Measurements from ENCODE around the gene CENPS. TPM values are rescaled to one million over a fixed set of nuclear protein-coding genes. Genes with fewer than 3 reads are reported as not detected.

Gene CENPS
- total and polyA plus RNA-seq, 2 of the 13 experiments (the other 11 are each of a cell fraction or from before 2014, with no cell fraction given), result 3.3 to 22.0 TPM

- TF ChIP-seq, protein P1, sequence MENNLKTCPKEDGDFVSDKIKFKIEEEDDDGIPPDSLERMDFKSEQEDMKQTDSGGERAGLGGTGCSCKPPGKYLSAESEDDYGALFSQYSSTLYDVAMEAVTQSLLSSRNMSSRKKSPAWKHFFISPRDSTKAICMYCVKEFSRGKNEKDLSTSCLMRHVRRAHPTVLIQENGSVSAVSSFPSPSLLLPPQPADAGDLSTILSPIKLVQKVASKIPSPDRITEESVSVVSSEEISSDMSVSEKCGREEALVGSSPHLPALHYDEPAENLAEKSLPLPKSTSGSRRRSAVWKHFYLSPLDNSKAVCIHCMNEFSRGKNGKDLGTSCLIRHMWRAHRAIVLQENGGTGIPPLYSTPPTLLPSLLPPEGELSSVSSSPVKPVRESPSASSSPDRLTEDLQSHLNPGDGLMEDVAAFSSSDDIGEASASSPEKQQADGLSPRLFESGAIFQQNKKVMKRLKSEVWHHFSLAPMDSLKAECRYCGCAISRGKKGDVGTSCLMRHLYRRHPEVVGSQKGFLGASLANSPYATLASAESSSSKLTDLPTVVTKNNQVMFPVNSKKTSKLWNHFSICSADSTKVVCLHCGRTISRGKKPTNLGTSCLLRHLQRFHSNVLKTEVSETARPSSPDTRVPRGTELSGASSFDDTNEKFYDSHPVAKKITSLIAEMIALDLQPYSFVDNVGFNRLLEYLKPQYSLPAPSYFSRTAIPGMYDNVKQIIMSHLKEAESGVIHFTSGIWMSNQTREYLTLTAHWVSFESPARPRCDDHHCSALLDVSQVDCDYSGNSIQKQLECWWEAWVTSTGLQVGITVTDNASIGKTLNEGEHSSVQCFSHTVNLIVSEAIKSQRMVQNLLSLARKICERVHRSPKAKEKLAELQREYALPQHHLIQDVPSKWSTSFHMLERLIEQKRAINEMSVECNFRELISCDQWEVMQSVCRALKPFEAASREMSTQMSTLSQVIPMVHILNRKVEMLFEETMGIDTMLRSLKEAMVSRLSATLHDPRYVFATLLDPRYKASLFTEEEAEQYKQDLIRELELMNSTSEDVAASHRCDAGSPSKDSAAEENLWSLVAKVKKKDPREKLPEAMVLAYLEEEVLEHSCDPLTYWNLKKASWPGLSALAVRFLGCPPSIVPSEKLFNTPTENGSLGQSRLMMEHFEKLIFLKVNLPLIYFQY (CRISPR knock-in tag; IDR thresholded peaks at IDR 0.05; ENCODE audit: borderline replicate concordance), result no peak
- TF ChIP-seq LBX2 (CRISPR knock-in tag; IDR thresholded peaks at IDR 0.05; ENCODE audit: borderline replicate concordance) (no peak), HNRNPL (IDR thresholded peaks at IDR 0.05; ENCODE audit: low read depth, low read length) (no peak), NCOR1 (IDR thresholded peaks at IDR 0.05; ENCODE audit: borderline replicate concordance, low read length) (no peak), KLF9 (CRISPR knock-in tag; IDR thresholded peaks at IDR 0.05; ENCODE audit: low read depth) (0 out of 2 replicates have a peak, but pooled peaks have one; percentile 58), ADNP (CRISPR knock-in tag; IDR thresholded peaks at IDR 0.05) (no peak), TGIF2 (CRISPR knock-in tag; IDR thresholded peaks at IDR 0.05) (peak; percentile 59; the same call in 1 of the 2 replicates), ZFP62 (CRISPR knock-in tag; IDR thresholded peaks at IDR 0.05) (no peak), CHD2 (IDR thresholded peaks at IDR 0.05; ENCODE audit: low read depth, low read length) (peak; percentile 94), KLF12 (CRISPR knock-in tag; IDR thresholded peaks at IDR 0.05; ENCODE audit: borderline replicate concordance) (no peak), KLF15 (CRISPR knock-in tag; IDR thresholded peaks at IDR 0.05; ENCODE audit: borderline replicate concordance) (no peak), GRHL1 (CRISPR knock-in tag; conservative IDR thresholded peaks at IDR 0.05) (no peak), CENPX (CRISPR knock-in tag; IDR thresholded peaks at IDR 0.05) (no peak), SOX13 (IDR thresholded peaks at IDR 0.05) (no peak), SOX13 (CRISPR knock-in tag; conservative IDR thresholded peaks at IDR 0.05 in 1 of 2, IDR thresholded peaks at IDR 0.05 in 1 of 2) (peak in 1 of 2 experiments; percentile 12; a peak in 1 of 4 replicates), FIP1L1 (IDR thresholded peaks at IDR 0.05; ENCODE audit: borderline replicate concordance, insufficient read depth, low read depth, low read length) (no peak)
- TF ChIP-seq, protein P2, sequence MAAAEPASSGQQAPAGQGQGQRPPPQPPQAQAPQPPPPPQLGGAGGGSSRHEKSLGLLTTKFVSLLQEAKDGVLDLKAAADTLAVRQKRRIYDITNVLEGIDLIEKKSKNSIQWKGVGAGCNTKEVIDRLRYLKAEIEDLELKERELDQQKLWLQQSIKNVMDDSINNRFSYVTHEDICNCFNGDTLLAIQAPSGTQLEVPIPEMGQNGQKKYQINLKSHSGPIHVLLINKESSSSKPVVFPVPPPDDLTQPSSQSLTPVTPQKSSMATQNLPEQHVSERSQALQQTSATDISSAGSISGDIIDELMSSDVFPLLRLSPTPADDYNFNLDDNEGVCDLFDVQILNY (CRISPR knock-in tag; conservative IDR thresholded peaks at IDR 0.05), result no peak
- TF ChIP-seq, protein P3, sequence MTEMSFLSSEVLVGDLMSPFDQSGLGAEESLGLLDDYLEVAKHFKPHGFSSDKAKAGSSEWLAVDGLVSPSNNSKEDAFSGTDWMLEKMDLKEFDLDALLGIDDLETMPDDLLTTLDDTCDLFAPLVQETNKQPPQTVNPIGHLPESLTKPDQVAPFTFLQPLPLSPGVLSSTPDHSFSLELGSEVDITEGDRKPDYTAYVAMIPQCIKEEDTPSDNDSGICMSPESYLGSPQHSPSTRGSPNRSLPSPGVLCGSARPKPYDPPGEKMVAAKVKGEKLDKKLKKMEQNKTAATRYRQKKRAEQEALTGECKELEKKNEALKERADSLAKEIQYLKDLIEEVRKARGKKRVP (CRISPR knock-in tag; IDR thresholded peaks at IDR 0.05), result no peak
Observed at GRCh38 chr1:10472220-10473144, 42.2 kb downstream of the CENPS start, which contains the start of gene DFFA (continued).
